ENCODE measurements around the gene RXRA. TPM values are rescaled to one million over a fixed set of nuclear protein-coding genes. Genes with fewer than 3 reads are reported as not detected.

The RXRA gene
- total RNA-seq, 2 donors from 2014 or later = 68.2 to 72.0 TPM

DNA sequence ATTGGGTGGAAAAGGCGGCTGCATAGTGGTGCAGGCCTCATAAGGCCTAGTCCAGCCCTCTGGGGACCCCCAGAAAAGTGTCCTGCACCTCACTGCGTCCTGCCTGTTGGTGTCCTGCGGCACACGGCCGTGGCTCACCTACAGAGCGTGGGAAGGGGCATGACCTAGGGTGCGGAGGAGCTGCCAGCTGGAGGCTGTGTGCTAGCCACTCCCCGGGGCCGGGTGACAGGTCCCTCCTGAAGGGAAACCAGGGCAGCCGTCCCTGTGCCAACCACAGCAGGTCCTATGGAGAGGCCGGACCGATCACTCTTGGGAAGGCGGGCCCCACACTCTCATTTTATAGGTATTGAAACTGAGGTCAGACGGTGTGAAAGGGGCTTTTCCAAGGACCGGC lies 150.7 kb downstream of the RXRA start:
- no peak overlapping the region for H3K9ac ChIP-seq (ENCODE audit: low read depth in 2 of 2, low read length in 2 of 2)
- H3K36me3 ChIP-seq = no peaks in the 10 kb centered on the region
- TF ChIP-seq CTCF (IDR thresholded peaks at IDR 0.05) = no peak
- H3K27me3 ChIP-seq = no peaks in the 10 kb centered on the region
- no peak for DNase-seq
- no peak overlapping the region for H3K27ac ChIP-seq
- peaks cover 8% of the 10 kb centered on the region for H3K4me1 ChIP-seq
- intact Hi-C loops (cut with DNase I) = no loop called here
- no peak overlapping the region for H3K4me3 ChIP-seq
- H3K9me3 ChIP-seq = no peaks in the 10 kb centered on the region

- no peak overlapping the region for H3K9ac ChIP-seq (ENCODE audit: low read depth in 2 of 2, low read length in 2 of 2)
- no peak for DNase-seq
- no peak for TF ChIP-seq CTCF (IDR thresholded peaks at IDR 0.05)
- no peaks in the 10 kb centered on the region for H3K27me3 ChIP-seq
- peaks cover 8% of the 10 kb centered on the region for H3K4me1 ChIP-seq
- H3K36me3 ChIP-seq = no peaks in the 10 kb centered on the region
- intact Hi-C loops (cut with DNase I) = no loop called here
- H3K9me3 ChIP-seq = no peaks in the 10 kb centered on the region
- no peak overlapping the region for H3K27ac ChIP-seq
- H3K4me3 ChIP-seq = no peak overlapping the region
These were observed 151.2 kb downstream of the RXRA start for GRCh38 chr9:134477342-134477925.

- Histone ChIP-seq H3K4me1 (peaks cover 8% of the 10 kb centered on the region), H3K27ac (no peak overlapping the region), H3K4me3 (no peak overlapping the region), H3K9me3 (no peaks in the 10 kb centered on the region), H3K27me3 (no peaks in the 10 kb centered on the region), H3K36me3 (no peaks in the 10 kb centered on the region), H3K9ac (ENCODE audit: low read depth in 2 of 2, low read length in 2 of 2) (no peak overlapping the region)
- no peak for DNase-seq
- intact Hi-C loops (cut with DNase I) = no loop called here
- no peak for TF ChIP-seq CTCF (IDR thresholded peaks at IDR 0.05)
These were observed 151.7 kb downstream of the RXRA start for GRCh38 chr9:134477927-134478326.

DNA sequence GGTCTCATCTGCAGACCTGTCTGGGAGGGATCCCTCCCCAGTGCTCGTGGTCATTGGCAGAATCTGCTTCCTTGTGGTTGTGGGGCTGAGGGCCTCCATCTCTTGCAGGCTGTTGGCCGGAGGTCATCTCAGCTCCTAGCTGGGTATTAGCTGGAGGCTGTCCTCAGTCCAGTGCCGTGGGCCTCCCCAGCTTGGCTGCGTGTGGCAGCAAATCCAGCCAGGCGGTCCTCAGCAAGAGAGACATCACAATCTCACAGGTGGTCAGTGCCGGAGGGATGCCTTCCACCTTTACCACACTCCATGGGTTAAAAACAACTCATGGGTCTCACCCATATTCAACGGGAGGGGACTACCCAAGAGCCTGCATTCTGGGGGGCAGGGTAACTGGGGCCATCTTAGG lies 155.5 kb downstream of the RXRA start:
- H3K9ac ChIP-seq (ENCODE audit: low read depth in 2 of 2, low read length in 2 of 2) = no peak overlapping the region
- no peaks in the 10 kb centered on the region for H3K9me3 ChIP-seq
- no peaks in the 10 kb centered on the region for H3K36me3 ChIP-seq
- H3K4me1 ChIP-seq = no peaks in the 10 kb centered on the region
- no peak overlapping the region for H3K4me3 ChIP-seq
- no peak overlapping the region for H3K27ac ChIP-seq
- TF ChIP-seq CTCF (IDR thresholded peaks at IDR 0.05) = no peak
- no peak for DNase-seq
- intact Hi-C loops (cut with DNase I) = no loop called here
- no peaks in the 10 kb centered on the region for H3K27me3 ChIP-seq

DNA sequence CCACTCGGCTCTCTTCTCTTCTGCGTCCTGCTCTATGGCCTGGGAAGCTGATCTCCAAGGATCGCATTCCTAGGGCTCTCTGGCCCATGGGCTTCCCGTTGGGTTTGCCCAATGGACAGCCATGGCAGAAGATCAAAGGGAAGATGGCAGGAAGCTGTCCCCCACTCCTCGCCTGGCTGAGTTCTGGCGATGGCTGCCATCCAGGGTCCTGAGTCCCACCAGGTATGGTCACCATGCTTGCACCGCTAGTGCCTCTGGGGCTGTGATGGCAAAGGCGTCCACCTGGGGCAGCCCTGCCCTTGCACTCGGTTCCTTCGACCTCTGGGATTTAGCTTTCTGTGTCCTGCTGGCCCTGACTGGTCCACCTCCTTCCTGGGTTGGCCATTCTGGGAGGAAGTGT lies 156.0 kb downstream of the RXRA start:
- no peak for DNase-seq

More for the DNA sequence above, 156.0 kb downstream of the RXRA start:
- H3K4me1 ChIP-seq = no peaks in the 10 kb centered on the region
- H3K4me3 ChIP-seq = no peak overlapping the region
- intact Hi-C loops (cut with DNase I) = no loop called here
- H3K27me3 ChIP-seq = no peaks in the 10 kb centered on the region
- TF ChIP-seq CTCF (IDR thresholded peaks at IDR 0.05) = no peak
- H3K36me3 ChIP-seq = no peaks in the 10 kb centered on the region
- no peak overlapping the region for H3K9ac ChIP-seq (ENCODE audit: low read depth in 2 of 2, low read length in 2 of 2)
- H3K9me3 ChIP-seq = no peaks in the 10 kb centered on the region
- no peak overlapping the region for H3K27ac ChIP-seq
